Progenitor cell of endocrine pancreas (in vitro differentiated cells): ENCODE data around the gene RAD51B. TPM values are rescaled to one million over a fixed set of nuclear protein-coding genes. Genes with fewer than 3 reads are reported as not detected.

Experiments
- DNase-seq: peaks from one replicate; pipeline ENCODE4 v3.0.0; 2021; ENCODE audit warnings: low spot score; ENCODE audit not compliant: unreplicated experiment
- H3K27ac Mint-ChIP-seq: 2 replicates; pipeline ENCODE4 v1.8.0; 2021; ENCODE audit warnings: mild to moderate bottlenecking, moderate library complexity, mixed read lengths
- H3K27me3 Mint-ChIP-seq: 2 replicates; pipeline ENCODE4 v1.8.0; 2021; ENCODE audit warnings: mixed read lengths
- H3K36me3 Mint-ChIP-seq: 2 replicates; pipeline ENCODE4 v1.8.0; 2022; ENCODE audit warnings: mixed read lengths; ENCODE audit not compliant: insufficient read depth
- H3K4me1 Mint-ChIP-seq: 2 replicates; pipeline ENCODE4 v1.8.0; 2021; ENCODE audit warnings: low read depth, mixed read lengths
- H3K4me3 Mint-ChIP-seq: 2 replicates; pipeline ENCODE4 v1.8.0; 2021; ENCODE audit warnings: low read depth, mild to moderate bottlenecking, moderate library complexity, mixed read lengths
- H3K9me3 Mint-ChIP-seq: 2 replicates; pipeline ENCODE4 v1.8.0; 2021; ENCODE audit warnings: low read depth, mixed read lengths
- total RNA-seq: library from RNA; stranded (reverse); gene quantifications from 2 replicates; pipeline ENCODE4 v1.2.1, GENCODE V29; 2021
- TF ChIP-seq, protein P1 (sequence below): fragments of 200-600 bp; sonication (generic); IDR thresholded peaks from one replicate; pipeline ENCODE4 v1.5.0; 2021; ENCODE audit warnings: antibody characterized with exemption, mild to moderate bottlenecking; ENCODE audit not compliant: unreplicated experiment

Gene RAD51B
- total RNA-seq, 1 donor from 2014 or later: 24.7 TPM

GRCh38 chr14:68593806-68594536 is 774.4 kb downstream of the RAD51B start:
- H3K36me3 Mint-ChIP-seq: no peaks in the 10 kb centered on the region
- TF ChIP-seq, protein P1, sequence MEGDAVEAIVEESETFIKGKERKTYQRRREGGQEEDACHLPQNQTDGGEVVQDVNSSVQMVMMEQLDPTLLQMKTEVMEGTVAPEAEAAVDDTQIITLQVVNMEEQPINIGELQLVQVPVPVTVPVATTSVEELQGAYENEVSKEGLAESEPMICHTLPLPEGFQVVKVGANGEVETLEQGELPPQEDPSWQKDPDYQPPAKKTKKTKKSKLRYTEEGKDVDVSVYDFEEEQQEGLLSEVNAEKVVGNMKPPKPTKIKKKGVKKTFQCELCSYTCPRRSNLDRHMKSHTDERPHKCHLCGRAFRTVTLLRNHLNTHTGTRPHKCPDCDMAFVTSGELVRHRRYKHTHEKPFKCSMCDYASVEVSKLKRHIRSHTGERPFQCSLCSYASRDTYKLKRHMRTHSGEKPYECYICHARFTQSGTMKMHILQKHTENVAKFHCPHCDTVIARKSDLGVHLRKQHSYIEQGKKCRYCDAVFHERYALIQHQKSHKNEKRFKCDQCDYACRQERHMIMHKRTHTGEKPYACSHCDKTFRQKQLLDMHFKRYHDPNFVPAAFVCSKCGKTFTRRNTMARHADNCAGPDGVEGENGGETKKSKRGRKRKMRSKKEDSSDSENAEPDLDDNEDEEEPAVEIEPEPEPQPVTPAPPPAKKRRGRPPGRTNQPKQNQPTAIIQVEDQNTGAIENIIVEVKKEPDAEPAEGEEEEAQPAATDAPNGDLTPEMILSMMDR: no peak
- H3K9me3 Mint-ChIP-seq: no peaks in the 10 kb centered on the region
- no peak overlapping the region for H3K4me3 Mint-ChIP-seq
- H3K4me1 Mint-ChIP-seq: peaks cover 33% of the 10 kb centered on the region
- no peak for DNase-seq
- no peaks in the 10 kb centered on the region for H3K27me3 Mint-ChIP-seq
- H3K27ac Mint-ChIP-seq: peak overlapping the region; percentile 59

GRCh38 chr14:68594737-68595380 is 775.3 kb downstream of the RAD51B start:
- Mint-ChIP-seq H3K4me3 (no peak overlapping the region), H3K27ac (no peak overlapping the region), H3K36me3 (no peaks in the 10 kb centered on the region), H3K9me3 (no peaks in the 10 kb centered on the region), H3K4me1 (peaks cover 31% of the 10 kb centered on the region), H3K27me3 (no peaks in the 10 kb centered on the region)
- no peak for DNase-seq
- TF ChIP-seq, protein P1: no peak

GRCh38 chr14:68596211-68596610 is 776.6 kb downstream of the RAD51B start:
- TF ChIP-seq, protein P1: no peak
- H3K27ac Mint-ChIP-seq: no peak overlapping the region
- no peak for DNase-seq
- no peaks in the 10 kb centered on the region for H3K27me3 Mint-ChIP-seq
- H3K36me3 Mint-ChIP-seq: no peaks in the 10 kb centered on the region
- no peaks in the 10 kb centered on the region for H3K9me3 Mint-ChIP-seq
- H3K4me1 Mint-ChIP-seq: peaks cover 27% of the 10 kb centered on the region
- no peak overlapping the region for H3K4me3 Mint-ChIP-seq

GRCh38 chr14:68596701-68597100 is 777.1 kb downstream of the RAD51B start:
- H3K36me3 Mint-ChIP-seq: no peaks in the 10 kb centered on the region
- no peak overlapping the region for H3K4me3 Mint-ChIP-seq
- no peak for DNase-seq
- H3K27me3 Mint-ChIP-seq: no peaks in the 10 kb centered on the region
- H3K9me3 Mint-ChIP-seq: no peaks in the 10 kb centered on the region
- peaks cover 29% of the 10 kb centered on the region for H3K4me1 Mint-ChIP-seq
- no peak overlapping the region for H3K27ac Mint-ChIP-seq
- TF ChIP-seq, protein P1: no peak

DNA sequence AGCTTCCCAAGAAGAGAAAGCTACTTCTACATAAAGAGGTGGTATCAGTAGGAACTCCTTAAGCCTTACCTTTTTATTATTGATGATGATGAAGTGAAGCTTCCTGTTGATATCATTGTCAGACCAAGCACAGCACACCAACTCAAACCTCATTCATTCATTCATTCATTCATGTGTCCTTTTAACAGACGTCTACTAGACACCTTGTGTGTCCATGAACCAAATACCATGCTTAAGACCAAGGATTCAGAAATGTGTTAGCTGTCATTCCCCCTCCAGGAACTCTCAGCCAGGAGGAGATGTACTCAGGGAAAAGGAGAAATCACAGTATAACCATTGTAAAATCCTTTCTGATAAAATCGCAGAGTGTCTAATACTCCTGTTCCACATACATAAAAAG is 778.5 kb downstream of the RAD51B start:
- Mint-ChIP-seq H3K4me3 (no peak overlapping the region), H3K36me3 (no peaks in the 10 kb centered on the region), H3K9me3 (no peaks in the 10 kb centered on the region), H3K4me1 (peaks cover 31% of the 10 kb centered on the region), H3K27me3 (no peaks in the 10 kb centered on the region), H3K27ac (peak overlapping the region; percentile 94)
- DNase-seq: no peak
- TF ChIP-seq, protein P1: no peak
